ENCODE measurements around the gene SMARCB1.

SMARCB1 gene

DNA sequence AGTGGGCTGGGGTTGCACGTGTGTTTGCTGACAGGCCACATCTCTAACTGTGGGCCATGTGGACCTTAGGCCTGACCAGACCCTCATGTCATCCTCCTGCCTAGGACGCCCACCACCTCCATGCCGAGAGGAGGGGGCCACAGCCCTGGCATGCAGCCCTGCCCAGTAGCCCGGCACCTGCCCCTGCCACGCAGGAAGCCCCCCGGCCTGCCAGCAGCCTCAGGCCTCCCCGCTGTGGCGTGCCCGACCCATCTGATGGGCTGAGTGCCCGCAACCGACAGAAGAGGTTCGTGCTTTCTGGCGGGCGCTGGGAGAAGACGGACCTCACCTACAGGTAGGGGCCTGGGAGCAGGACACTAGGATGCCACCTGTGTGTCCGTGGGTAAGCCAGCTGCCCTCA, 7.7 kb upstream of the SMARCB1 start:
- no peak overlapping the region for H3K4me2 ChIP-seq (ENCODE audit: low read length)
- H3K27ac ChIP-seq (ENCODE audit: low read length), result no peak overlapping the region
- H3K4me3 ChIP-seq (ENCODE audit: low read length), result no peak overlapping the region
- H3K9ac ChIP-seq (ENCODE audit: low read length), result no peak overlapping the region
- no peaks in the 10 kb centered on the region for H3K36me3 ChIP-seq (replicated peaks; ENCODE audit: low read depth, low read length)
- H3K79me2 ChIP-seq (ENCODE audit: low read length), result no peaks in the 10 kb centered on the region
- H2AFZ ChIP-seq (ENCODE audit: low read depth, low read length), result no peak overlapping the region
- H3K27me3 ChIP-seq (ENCODE audit: low read depth, low read length), result no peaks in the 10 kb centered on the region
- TF ChIP-seq CTCF (IDR thresholded peaks at IDR 0.05; ENCODE audit: low read depth, low read length) (no peak), EZH2phosphoT487 (IDR thresholded peaks at IDR 0.05; ENCODE audit: low read depth) (no peak)
- no peaks in the 10 kb centered on the region for H4K20me1 ChIP-seq (ENCODE audit: insufficient read depth, low read length)
- no peaks in the 10 kb centered on the region for H3K9me3 ChIP-seq (ENCODE audit: insufficient read depth, low read length)
- no peaks in the 10 kb centered on the region for H3K4me1 ChIP-seq (ENCODE audit: low read length)

DNA sequence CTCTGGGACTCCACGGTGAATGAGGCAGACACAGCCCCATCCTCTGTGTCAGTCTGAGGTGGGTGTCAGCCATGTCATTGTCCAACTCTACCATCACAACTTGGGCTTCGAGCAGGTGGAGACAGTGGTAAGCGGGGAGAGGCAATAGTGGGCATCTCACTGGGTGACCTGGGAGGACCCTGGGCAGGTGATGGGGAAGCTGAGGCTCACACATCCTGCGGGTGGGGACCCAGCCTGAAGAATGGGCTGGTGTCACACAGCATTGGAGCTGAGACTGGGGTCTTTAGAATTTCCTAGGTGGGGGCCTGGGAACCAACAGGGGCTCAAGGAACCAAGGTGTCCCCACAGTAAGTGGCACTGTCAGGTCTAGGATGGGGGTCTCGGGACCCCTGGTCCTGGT, 7.0 kb upstream of the SMARCB1 start:
- H3K79me2 ChIP-seq (ENCODE audit: low read length), result no peaks in the 10 kb centered on the region
- no peak overlapping the region for H3K27ac ChIP-seq (ENCODE audit: low read length)
- H3K4me1 ChIP-seq (ENCODE audit: low read length), result no peaks in the 10 kb centered on the region
- no peak overlapping the region for H3K4me2 ChIP-seq (ENCODE audit: low read length)
- no peaks in the 10 kb centered on the region for H3K9me3 ChIP-seq (ENCODE audit: insufficient read depth, low read length)
- no peaks in the 10 kb centered on the region for H3K27me3 ChIP-seq (ENCODE audit: low read depth, low read length)
- no peak overlapping the region for H3K4me3 ChIP-seq (ENCODE audit: low read length)
- H4K20me1 ChIP-seq (ENCODE audit: insufficient read depth, low read length), result no peaks in the 10 kb centered on the region
- no peaks in the 10 kb centered on the region for H3K36me3 ChIP-seq (replicated peaks; ENCODE audit: low read depth, low read length)
- H3K9ac ChIP-seq (ENCODE audit: low read length), result no peak overlapping the region
- no peak overlapping the region for H2AFZ ChIP-seq (ENCODE audit: low read depth, low read length)
- no peak for TF ChIP-seq CTCF (IDR thresholded peaks at IDR 0.05; ENCODE audit: low read depth, low read length)
- TF ChIP-seq EZH2phosphoT487 (IDR thresholded peaks at IDR 0.05; ENCODE audit: low read depth), result no peak

GRCh38 chr22:23780146-23780748, 6.5 kb upstream of the SMARCB1 start:
- no peaks in the 10 kb centered on the region for H4K20me1 ChIP-seq (ENCODE audit: insufficient read depth, low read length)
- H3K4me3 ChIP-seq (ENCODE audit: low read length), result no peak overlapping the region
- no peak overlapping the region for H3K27ac ChIP-seq (ENCODE audit: low read length)
- H3K4me2 ChIP-seq (ENCODE audit: low read length), result no peak overlapping the region
- no peaks in the 10 kb centered on the region for H3K9me3 ChIP-seq (ENCODE audit: insufficient read depth, low read length)
- no peak overlapping the region for H2AFZ ChIP-seq (ENCODE audit: low read depth, low read length)
- H3K36me3 ChIP-seq (replicated peaks; ENCODE audit: low read depth, low read length), result no peaks in the 10 kb centered on the region
- H3K27me3 ChIP-seq (ENCODE audit: low read depth, low read length), result no peaks in the 10 kb centered on the region
- no peaks in the 10 kb centered on the region for H3K79me2 ChIP-seq (ENCODE audit: low read length)
- no peak for TF ChIP-seq EZH2phosphoT487 (IDR thresholded peaks at IDR 0.05; ENCODE audit: low read depth)
- no peaks in the 10 kb centered on the region for H3K4me1 ChIP-seq (ENCODE audit: low read length)
- no peak overlapping the region for H3K9ac ChIP-seq (ENCODE audit: low read length)

- Histone ChIP-seq H3K9me3 (ENCODE audit: insufficient read depth, low read length) (no peaks in the 10 kb centered on the region), H3K79me2 (ENCODE audit: low read length) (no peaks in the 10 kb centered on the region), H3K36me3 (replicated peaks; ENCODE audit: low read depth, low read length) (no peaks in the 10 kb centered on the region), H3K9ac (ENCODE audit: low read length) (no peak overlapping the region), H3K27ac (ENCODE audit: low read length) (no peak overlapping the region), H3K4me1 (ENCODE audit: low read length) (peaks cover under 1% of the 10 kb centered on the region), H3K27me3 (ENCODE audit: low read depth, low read length) (no peaks in the 10 kb centered on the region), H2AFZ (ENCODE audit: low read depth, low read length) (no peak overlapping the region), H3K4me2 (ENCODE audit: low read length) (no peak overlapping the region), H3K4me3 (ENCODE audit: low read length) (no peak overlapping the region), H4K20me1 (ENCODE audit: insufficient read depth, low read length) (no peaks in the 10 kb centered on the region)
- no peak for TF ChIP-seq CTCF (IDR thresholded peaks at IDR 0.05; ENCODE audit: low read depth, low read length)
- TF ChIP-seq EZH2phosphoT487 (IDR thresholded peaks at IDR 0.05; ENCODE audit: low read depth), result no peak
Measured at GRCh38 chr22:23781065-23781464, 5.7 kb upstream of the SMARCB1 start.

All from OCI-LY3 (cell line).